Thyroid gland (tissue), 4 donors: ENCODE measurements around the gene AK2. TPM values are rescaled to one million over a fixed set of nuclear protein-coding genes. Genes with fewer than 3 reads are reported as not detected.
A peak's percentile ranks its signal among the peaks of the same experiment; 100 is the strongest.

Experiments
- DNase-seq, 2 donors: peaks; one replicate each; pipeline ENCODE4 v3.0.0-alpha.2; 2019
- H3K27ac ChIP-seq, 3 donors: fragments of 200-600 bp; sonication (generic); 1 replicate in 2 of 3; 2 replicates in 1 of 3; pipeline ENCODE4 v1.5.1; 2016 to 2019; ENCODE audit warnings: mild to moderate bottlenecking in 1 of 3, moderate library complexity in 1 of 3
- H3K27me3 ChIP-seq: fragments of 200-600 bp; sonication (generic); one replicate; pipeline ENCODE4 v1.5.1; 2019
- H3K36me3 ChIP-seq, 2 donors: fragments of 200-600 bp; sonication (generic); one replicate each; pipeline ENCODE4 v1.5.1; 2016 to 2019
- H3K4me1 ChIP-seq, 2 donors: fragments of 200-600 bp; sonication (generic); one replicate each; pipeline ENCODE4 v1.5.1; 2017 to 2019
- H3K4me3 ChIP-seq, 3 donors: fragments of 200-600 bp; sonication (generic); replicated peaks in 1 of 3; 1 replicate in 2 of 3; 2 replicates in 1 of 3; pipeline ENCODE4 v1.5.1; 2016; ENCODE audit warnings: mild to moderate bottlenecking in 1 of 3
- H3K9me3 ChIP-seq: fragments of 200-600 bp; sonication (generic); one replicate; pipeline ENCODE4 v1.5.1; 2017
- POLR2A ChIP-seq, 2 donors: fragments of 450-650 bp; IDR thresholded peaks; one replicate each; pipeline ENCODE4 v1.6.1; 2017; ENCODE audit warnings: antibody characterized with exemption in 2 of 2, mild to moderate bottlenecking in 2 of 2, moderate library complexity in 1 of 2
- WGBS, 2 donors: methylation state at CpG; one replicate each; pipeline ENCODE4 v1.1.5; 2017; 5-methylcytosine and 5-hydroxymethylcytosine counted together
- intact Hi-C: fragments of 100-400 bp; cut with DNase I; formaldehyde crosslinking; loops from one replicate; pipeline ENCODE4 v1.15.1; 2023
- total RNA-seq, 4 donors: library from RNA; depleted of rRNA; stranded (reverse); fragments of >200 nt; gene quantifications; one replicate each; pipeline ENCODE4 v1.2.3, GENCODE V29; 2016
- TF ChIP-seq, protein P1 (sequence below), 6 experiments: fragments of 200-600 bp in 3 of 6; fragments of 450-650 bp in 3 of 6; sonication (generic) in 3 of 6; IDR thresholded peaks; one replicate each; pipeline ENCODE4 v1.5.1; 2016 to 2019; ENCODE audit warnings: antibody characterized with exemption in 6 of 6, mild to moderate bottlenecking in 2 of 6, inconsistent platforms in 1 of 6, moderate library complexity in 1 of 6

AK2 gene
- total RNA-seq, 4 donors from 2014 or later, result 214 to 308 (median 256) TPM

DNA sequence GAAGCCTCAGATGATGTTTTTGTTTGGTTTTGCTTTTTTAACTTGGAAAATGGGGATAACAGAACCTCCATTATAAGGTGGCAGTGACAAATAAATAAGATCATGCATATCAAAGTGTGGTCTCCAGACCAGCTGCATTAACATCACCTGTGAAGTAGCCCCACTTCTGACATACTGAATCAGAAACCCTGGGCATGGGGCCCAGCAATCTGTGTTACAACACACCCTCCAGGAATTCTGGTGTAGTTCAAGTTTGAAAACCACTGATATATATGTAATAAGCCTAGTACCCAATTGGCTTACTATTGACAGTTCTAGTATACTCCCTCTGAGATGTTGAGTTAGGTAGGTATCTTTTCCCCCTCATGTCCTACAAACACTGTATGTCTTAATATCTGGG is 48.0 kb downstream of the AK2 start:
- H3K27ac ChIP-seq, result peak overlapping the region; percentile 82 to 87 (median 84)
- H3K27me3 ChIP-seq, result no peaks in the 10 kb centered on the region
- peak; percentile 50 to 65 for DNase-seq
- intact Hi-C loops, result no loop called here
- H3K4me3 ChIP-seq, result no peak overlapping the region
- no peaks in the 10 kb centered on the region for H3K9me3 ChIP-seq
- peaks cover 37 to 53% of the 10 kb centered on the region in 2 donors for H3K4me1 ChIP-seq
- no peaks in the 10 kb centered on the region for H3K36me3 ChIP-seq
- no peak for TF ChIP-seq POLR2A (IDR thresholded peaks at IDR 0.05)
- TF ChIP-seq, protein P1, sequence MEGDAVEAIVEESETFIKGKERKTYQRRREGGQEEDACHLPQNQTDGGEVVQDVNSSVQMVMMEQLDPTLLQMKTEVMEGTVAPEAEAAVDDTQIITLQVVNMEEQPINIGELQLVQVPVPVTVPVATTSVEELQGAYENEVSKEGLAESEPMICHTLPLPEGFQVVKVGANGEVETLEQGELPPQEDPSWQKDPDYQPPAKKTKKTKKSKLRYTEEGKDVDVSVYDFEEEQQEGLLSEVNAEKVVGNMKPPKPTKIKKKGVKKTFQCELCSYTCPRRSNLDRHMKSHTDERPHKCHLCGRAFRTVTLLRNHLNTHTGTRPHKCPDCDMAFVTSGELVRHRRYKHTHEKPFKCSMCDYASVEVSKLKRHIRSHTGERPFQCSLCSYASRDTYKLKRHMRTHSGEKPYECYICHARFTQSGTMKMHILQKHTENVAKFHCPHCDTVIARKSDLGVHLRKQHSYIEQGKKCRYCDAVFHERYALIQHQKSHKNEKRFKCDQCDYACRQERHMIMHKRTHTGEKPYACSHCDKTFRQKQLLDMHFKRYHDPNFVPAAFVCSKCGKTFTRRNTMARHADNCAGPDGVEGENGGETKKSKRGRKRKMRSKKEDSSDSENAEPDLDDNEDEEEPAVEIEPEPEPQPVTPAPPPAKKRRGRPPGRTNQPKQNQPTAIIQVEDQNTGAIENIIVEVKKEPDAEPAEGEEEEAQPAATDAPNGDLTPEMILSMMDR (IDR thresholded peaks at IDR 0.05), result no peak

DNA sequence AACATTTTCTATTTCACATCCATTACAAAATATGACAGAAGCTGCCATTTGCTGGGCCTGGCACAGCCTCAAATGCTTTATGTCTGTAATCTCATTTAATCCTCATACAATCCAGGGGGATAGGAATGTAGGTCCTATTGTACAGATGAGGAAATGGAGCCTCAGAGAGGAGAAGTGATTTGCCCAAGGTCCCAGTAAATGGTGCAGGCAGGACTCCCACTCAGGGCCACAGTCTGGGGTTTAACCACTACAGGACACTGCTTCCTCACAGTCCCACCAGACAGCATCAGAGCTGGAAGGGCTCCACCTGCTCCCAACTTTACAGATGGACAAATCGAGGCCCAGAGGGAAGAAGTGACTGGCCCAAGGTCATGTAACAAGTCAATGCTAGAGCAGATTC is 51.5 kb downstream of the AK2 start:
- no peak for DNase-seq
- peaks cover 18 to 37% of the 10 kb centered on the region in 2 donors for H3K4me1 ChIP-seq
- no peaks in the 10 kb centered on the region for H3K36me3 ChIP-seq
- intact Hi-C loops, result no loop called here
- no peak overlapping the region for H3K27ac ChIP-seq
- no peak overlapping the region for H3K4me3 ChIP-seq
- 91 to 100% methylated on average over 1 of the region's 1 CpG for WGBS, 2 donors
- H3K9me3 ChIP-seq, result no peaks in the 10 kb centered on the region
- H3K27me3 ChIP-seq, result no peaks in the 10 kb centered on the region
- TF ChIP-seq, protein P1 (IDR thresholded peaks at IDR 0.05), result no peak
- TF ChIP-seq POLR2A (IDR thresholded peaks at IDR 0.05), result no peak

DNA sequence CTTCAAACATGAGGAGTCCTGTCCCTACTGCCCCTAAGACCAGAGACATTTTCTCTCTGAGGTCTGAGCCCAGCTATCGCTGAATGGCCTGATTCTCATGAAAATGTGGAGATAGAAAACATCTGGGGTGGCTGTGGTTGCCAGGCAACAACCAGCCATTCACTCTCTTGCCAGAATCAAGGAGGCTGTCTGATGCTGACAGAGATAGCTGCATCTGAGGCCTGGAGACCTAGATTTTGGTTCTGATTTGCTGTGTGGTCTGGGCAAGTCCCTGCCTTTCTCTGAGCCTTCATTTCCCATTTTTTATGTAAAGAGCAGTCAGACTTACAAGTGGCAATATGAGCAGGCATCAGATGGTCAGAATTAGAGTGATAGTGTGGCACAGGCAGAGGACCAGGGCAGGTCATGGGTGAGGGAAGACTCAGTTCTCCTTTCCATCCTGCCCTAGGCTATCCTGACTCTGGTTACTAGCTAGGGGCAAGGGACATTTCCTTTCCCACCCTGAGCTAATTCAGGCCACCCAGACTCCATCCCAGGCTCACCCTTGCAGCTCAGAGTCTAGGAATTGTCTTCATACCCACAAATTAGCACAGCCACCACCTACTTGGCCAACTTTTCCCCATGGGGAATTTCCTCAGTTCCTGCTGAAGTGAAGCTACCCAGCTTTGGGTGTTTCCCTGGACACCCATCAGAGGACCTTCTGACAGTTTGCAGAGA is 52.1 kb downstream of the AK2 start:
- TF ChIP-seq, protein P1 (IDR thresholded peaks at IDR 0.05), result no peak
- no peak for TF ChIP-seq POLR2A (IDR thresholded peaks at IDR 0.05)
- no peak overlapping the region for H3K27ac ChIP-seq

DNA sequence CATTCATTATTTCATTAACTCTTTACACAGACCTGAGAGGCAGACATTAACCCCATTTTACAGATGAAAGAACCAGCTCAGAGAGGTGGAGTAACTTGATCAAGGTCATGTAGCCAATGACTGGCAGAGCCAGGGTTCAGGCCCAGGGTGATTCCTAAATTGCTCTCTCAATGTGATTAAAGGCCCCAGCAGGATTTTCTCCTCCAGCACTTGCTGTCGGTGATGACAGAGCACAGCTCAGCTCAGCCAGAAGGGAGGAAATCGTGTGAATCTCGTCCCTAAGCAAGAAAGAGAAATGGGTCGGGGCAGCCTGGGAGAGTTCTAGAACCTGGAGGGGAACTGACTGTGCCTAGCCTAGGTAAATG is 52.6 kb downstream of the AK2 start:
- H3K9me3 ChIP-seq, result no peaks in the 10 kb centered on the region
- DNase-seq, result no peak
- no peak overlapping the region for H3K27ac ChIP-seq
- intact Hi-C loops, result no loop called here
- H3K27me3 ChIP-seq, result no peaks in the 10 kb centered on the region
- H3K4me3 ChIP-seq, result no peak overlapping the region
- 79 to 84% methylated on average over 4 of the region's 4 CpGs for WGBS, 2 donors
- no peaks in the 10 kb centered on the region for H3K36me3 ChIP-seq
- peaks cover 11 to 26% of the 10 kb centered on the region in 2 donors for H3K4me1 ChIP-seq
- TF ChIP-seq POLR2A (IDR thresholded peaks at IDR 0.05), result no peak
- TF ChIP-seq, protein P1 (IDR thresholded peaks at IDR 0.05), result no peak

More for the DNA sequence above, 52.1 kb downstream of the AK2 start:
- WGBS, 2 donors, result 90 to 100% methylated on average over 1 of the region's 1 CpG
- Histone ChIP-seq H3K27me3 (no peaks in the 10 kb centered on the region), H3K4me3 (no peak overlapping the region), H3K9me3 (no peaks in the 10 kb centered on the region), H3K4me1 (peaks cover 16 to 31% of the 10 kb centered on the region in 2 donors), H3K36me3 (no peaks in the 10 kb centered on the region)
- DNase-seq, result no peak
- intact Hi-C loops, result no loop called here

DNA sequence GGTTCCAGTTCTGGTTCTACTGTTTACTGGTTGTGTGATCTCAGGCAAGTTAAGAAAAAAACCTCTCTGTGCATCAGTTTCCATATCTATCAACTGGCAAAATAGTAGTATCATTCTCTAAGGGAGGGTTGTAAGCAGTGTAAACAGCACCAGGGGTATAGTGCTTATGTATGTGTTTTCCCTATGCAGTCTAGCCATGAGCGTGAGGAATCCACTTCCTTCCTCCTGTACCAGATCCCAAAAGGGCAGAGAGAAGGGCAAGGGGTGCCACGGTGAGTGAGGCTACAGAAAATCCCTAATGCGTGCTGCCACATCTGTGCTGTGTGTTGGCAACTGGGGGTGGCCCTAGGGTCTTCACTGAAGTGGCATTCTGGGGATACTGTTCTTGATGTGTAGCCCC is 53.7 kb downstream of the AK2 start:
- no peak overlapping the region for H3K27ac ChIP-seq
- no peaks in the 10 kb centered on the region for H3K9me3 ChIP-seq
- 75 to 85% methylated on average over 3 of the region's 3 CpGs for WGBS, 2 donors
- no peak for TF ChIP-seq POLR2A (IDR thresholded peaks at IDR 0.05)
- TF ChIP-seq, protein P1 (IDR thresholded peaks at IDR 0.05), result no peak
- no peaks in the 10 kb centered on the region for H3K27me3 ChIP-seq
- H3K36me3 ChIP-seq, result no peaks in the 10 kb centered on the region
- DNase-seq, result no peak
- H3K4me3 ChIP-seq, result no peak overlapping the region
- H3K4me1 ChIP-seq, result peaks cover under 1 to 15% of the 10 kb centered on the region in 2 donors
- intact Hi-C loops, result no loop called here
